GM13977 (cell line): ENCODE results near the gene FOLR3.
"Not testable (repeated sequence)": the region's sequence is repeated elsewhere in the genome, so short reads cannot be mapped to it uniquely, and the experiment has no call there.

Source experiments
- DNase-seq: peaks from one replicate; pipeline ENCODE4 v3.0.0; 2012; ENCODE audit warnings: low spot score
- in situ Hi-C: fragments of 300-500 bp; cut with MboI; formaldehyde crosslinking; loops from one replicate; pipeline ENCODE4 v1.12.0; 2022; ENCODE audit warnings: low sequenced_read_pairs, low pct_unique_long_range_greater_than_20kb, mixed read lengths, inconsistent platforms; ENCODE audit not compliant: unreplicated experiment
- TF ChIP-seq, protein P1 (sequence below): IDR thresholded peaks from 2 replicates; pipeline ENCODE4 v1.5.1; 2012; ENCODE audit warnings: mild to moderate bottlenecking, control low read depth; ENCODE audit not compliant: insufficient read depth; ENCODE audit errors: extremely low read depth, missing control alignments

Gene FOLR3

DNA sequence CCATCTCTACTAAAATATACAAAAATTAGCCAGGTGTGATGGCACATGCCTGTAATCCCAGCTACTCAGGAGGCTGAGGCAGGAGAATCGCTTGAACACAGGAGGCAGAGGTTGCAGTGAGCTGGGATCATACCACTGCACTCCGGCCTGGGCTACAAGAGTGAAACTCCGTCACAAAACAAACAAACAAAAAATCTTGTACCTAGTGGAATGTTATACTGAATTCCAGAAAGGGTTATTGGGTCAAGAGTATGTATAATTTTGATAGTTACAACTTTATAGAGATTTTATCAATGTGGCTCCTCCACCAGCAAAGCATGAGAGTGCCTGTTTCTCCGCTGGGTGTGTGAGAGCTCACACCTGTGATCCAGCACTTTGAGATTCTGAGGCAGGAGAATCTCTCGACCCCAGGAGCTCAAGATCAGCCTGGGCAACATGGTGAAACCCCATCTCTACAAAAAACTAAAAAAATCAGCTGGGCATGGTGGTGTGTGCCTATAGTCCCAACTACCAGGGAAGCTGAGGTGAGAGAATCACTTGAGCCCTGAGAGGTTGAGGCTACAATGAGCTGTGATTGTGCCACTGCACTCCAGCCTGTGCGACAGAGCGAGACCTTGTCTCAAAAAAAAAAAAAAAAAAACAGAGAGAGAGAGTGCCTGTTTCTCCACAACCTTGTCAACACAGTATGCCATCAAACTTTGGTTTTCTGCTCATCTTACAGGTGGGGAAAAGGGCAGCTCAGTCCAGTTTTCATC, 43.7 kb downstream of the FOLR3 start:
- in situ Hi-C loops: no loop called here
- TF ChIP-seq, protein P1, sequence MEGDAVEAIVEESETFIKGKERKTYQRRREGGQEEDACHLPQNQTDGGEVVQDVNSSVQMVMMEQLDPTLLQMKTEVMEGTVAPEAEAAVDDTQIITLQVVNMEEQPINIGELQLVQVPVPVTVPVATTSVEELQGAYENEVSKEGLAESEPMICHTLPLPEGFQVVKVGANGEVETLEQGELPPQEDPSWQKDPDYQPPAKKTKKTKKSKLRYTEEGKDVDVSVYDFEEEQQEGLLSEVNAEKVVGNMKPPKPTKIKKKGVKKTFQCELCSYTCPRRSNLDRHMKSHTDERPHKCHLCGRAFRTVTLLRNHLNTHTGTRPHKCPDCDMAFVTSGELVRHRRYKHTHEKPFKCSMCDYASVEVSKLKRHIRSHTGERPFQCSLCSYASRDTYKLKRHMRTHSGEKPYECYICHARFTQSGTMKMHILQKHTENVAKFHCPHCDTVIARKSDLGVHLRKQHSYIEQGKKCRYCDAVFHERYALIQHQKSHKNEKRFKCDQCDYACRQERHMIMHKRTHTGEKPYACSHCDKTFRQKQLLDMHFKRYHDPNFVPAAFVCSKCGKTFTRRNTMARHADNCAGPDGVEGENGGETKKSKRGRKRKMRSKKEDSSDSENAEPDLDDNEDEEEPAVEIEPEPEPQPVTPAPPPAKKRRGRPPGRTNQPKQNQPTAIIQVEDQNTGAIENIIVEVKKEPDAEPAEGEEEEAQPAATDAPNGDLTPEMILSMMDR: no peak
- no peak for DNase-seq

DNA sequence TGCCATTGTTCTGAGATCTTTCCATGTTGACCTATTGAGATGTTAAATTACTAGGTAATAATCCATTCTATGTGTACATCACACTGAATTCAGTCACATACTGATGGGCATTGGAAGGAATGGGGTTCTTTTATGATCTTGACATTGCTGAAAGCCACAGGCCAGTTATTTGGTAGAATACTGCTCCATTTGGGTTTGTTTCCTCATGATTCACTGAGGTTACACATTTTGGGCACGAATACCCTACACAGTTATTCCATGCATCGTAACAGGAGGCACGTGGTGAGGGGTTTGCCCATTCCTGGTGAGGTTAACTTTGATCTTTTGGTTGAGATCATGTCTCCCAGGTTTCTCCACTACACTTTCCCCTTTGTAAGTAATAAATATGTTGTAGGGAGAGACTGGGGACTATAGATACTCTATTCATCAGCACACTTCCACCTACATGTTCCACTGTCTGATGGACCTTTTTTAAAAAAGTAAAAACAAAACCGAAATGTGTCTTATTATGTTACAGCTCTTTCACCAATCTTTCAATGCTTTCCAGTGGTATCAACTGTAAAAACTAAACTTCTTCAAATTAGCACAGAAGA, 44.4 kb downstream of the FOLR3 start:
- in situ Hi-C loops: no loop called here
- TF ChIP-seq, protein P1: no peak
- DNase-seq: no peak

DNA sequence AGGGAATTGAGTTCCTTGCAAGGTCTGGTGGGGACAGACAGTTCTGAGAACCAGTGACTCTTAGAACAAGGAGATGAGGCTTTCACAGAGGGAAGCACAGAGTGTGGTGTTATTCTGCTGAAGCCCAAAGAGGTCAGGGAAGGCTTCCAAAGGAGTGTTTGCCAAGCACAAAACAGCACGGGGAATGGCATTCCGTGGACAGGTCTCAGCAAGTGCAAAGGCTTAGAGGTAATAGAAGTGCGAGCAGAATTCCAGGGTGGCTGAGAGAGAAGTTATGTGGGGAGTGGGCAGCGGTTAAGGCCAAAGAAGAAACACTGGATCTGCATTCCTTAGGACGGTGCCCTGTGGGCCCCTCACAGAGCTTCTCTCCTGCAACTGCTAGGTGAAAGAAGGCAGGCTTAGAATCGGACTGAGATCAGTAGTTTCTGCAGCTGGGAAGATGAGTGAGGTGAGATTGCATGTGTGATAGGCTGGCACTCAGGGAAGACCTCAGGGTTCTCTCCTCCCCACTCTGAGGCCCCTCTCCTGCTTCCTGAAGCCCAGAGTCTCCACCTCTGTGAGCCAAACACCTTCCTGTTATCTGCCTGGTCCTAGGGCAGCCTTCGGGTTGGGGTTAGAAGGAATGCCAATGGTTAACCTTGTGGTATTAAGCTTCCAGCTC, 45.5 kb downstream of the FOLR3 start:
- DNase-seq, in situ Hi-C loops: not testable (repeated sequence)

DNA sequence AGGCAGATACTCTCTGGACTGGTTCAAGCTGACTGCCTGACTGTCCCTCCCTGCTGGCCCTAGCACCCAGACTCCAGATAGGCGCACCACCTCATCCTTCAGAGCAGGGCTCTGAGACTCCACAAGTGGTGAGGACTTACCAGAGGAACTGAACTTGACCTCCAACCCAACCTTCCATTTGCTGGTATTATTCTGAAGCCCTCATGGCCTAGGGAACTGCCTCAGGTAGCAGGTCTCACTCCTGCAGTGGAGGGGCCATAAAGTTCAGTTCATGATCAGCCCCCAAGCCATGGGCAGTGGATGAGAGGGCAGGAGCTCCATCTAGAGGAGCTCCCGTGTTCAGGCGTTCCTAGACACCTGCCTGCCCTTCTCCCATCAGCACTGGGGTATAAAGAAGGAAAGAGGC, 46.0 kb downstream of the FOLR3 start:
- in situ Hi-C loops, DNase-seq: not testable (repeated sequence)
- TF ChIP-seq, protein P1: peak; percentile 34

DNA sequence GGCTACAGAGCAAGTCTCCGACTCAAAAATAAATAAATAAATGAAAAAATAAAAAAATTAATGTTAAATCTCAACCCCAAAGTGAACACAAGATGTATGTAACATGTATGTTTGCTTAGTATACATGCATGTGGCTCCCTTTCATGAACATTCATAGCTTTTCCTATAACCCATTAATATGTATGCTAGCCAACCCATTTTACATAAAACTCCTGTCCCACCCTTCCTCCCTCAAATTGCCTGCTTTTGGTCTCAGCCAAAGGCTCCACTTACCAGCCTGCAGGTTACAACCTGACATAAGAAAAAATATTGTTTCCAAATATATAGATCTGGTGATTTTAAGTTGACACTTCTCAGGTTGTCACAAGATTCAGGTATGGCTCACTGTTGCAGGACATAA, 52.7 kb downstream of the FOLR3 start:
- in situ Hi-C loops: no loop called here

More for the DNA sequence above, 52.7 kb downstream of the FOLR3 start:
- TF ChIP-seq, protein P1: no peak
- no peak for DNase-seq
